ENCODE measurements around the gene B3GALT4.

B3GALT4 gene

GRCh38 chr6:33297406-33297955, 20.6 kb downstream of the B3GALT4 start:
- no peak; the same call in 1 of the 3 replicates for ATAC-seq
- no peak for TF ChIP-seq SNAI2 (CRISPR knock-in tag; IDR thresholded peaks at IDR 0.05)
- TF ChIP-seq RARB (CRISPR knock-in tag; IDR thresholded peaks at IDR 0.05), result no peak
- no peak for TF ChIP-seq ZFP3 (CRISPR knock-in tag; IDR thresholded peaks at IDR 0.05)
- no peak for TF ChIP-seq CSRNP3 (CRISPR knock-in tag; IDR thresholded peaks at IDR 0.05)
- TF ChIP-seq POU6F1 (CRISPR knock-in tag; IDR thresholded peaks at IDR 0.05; ENCODE audit: borderline replicate concordance, low read depth), result no peak
- TF ChIP-seq ARNTL (CRISPR knock-in tag; IDR thresholded peaks at IDR 0.05; ENCODE audit: borderline replicate concordance, low read depth), result no peak
- no peak for TF ChIP-seq PPARA (CRISPR knock-in tag; IDR thresholded peaks at IDR 0.05; ENCODE audit: borderline replicate concordance)
- TF ChIP-seq TOX (CRISPR knock-in tag; IDR thresholded peaks at IDR 0.05; ENCODE audit: borderline replicate concordance), result no peak
- no peak for TF ChIP-seq PATZ1 (CRISPR knock-in tag; IDR thresholded peaks at IDR 0.05; ENCODE audit: borderline replicate concordance)
- no peak for TF ChIP-seq ZNF8 (CRISPR knock-in tag; IDR thresholded peaks at IDR 0.05)
- TF ChIP-seq ZFP30 (CRISPR knock-in tag; IDR thresholded peaks at IDR 0.05), result no peak

- ATAC-seq, result peak; percentile 66
- TF ChIP-seq PATZ1 (CRISPR knock-in tag; IDR thresholded peaks at IDR 0.05; ENCODE audit: borderline replicate concordance) (0 out of 2 replicates have a peak, but pooled peaks have one; percentile 11), OSR1 (CRISPR knock-in tag; IDR thresholded peaks at IDR 0.05) (no peak)
Observed at GRCh38 chr6:33297956-33298772, 21.2 kb downstream of the B3GALT4 start.

- ATAC-seq, result peak; percentile 51
- TF ChIP-seq ESRRG (CRISPR knock-in tag; IDR thresholded peaks at IDR 0.05) (no peak), PPARA (CRISPR knock-in tag; IDR thresholded peaks at IDR 0.05; ENCODE audit: borderline replicate concordance) (no peak), PATZ1 (CRISPR knock-in tag; IDR thresholded peaks at IDR 0.05; ENCODE audit: borderline replicate concordance) (peak; percentile 85; the same call in 1 of the 2 replicates), TSHZ2 (CRISPR knock-in tag; IDR thresholded peaks at IDR 0.05) (no peak), RARB (CRISPR knock-in tag; IDR thresholded peaks at IDR 0.05) (peak; percentile 67; the same call in 1 of the 2 replicates), ZNF70 (CRISPR knock-in tag; IDR thresholded peaks at IDR 0.05) (no peak), TOX (CRISPR knock-in tag; IDR thresholded peaks at IDR 0.05; ENCODE audit: borderline replicate concordance) (no peak)
Observed at GRCh38 chr6:33298773-33299236, 21.9 kb downstream of the B3GALT4 start, which contains the start of gene RGL2. Gene RGL2 (minus strand): TSS chr6:33298942. CDS start chr6:33298610, 332 bp downstream.
